ENCODE data around the gene VSTM2B. TPM values are rescaled to one million over a fixed set of nuclear protein-coding genes. Genes with fewer than 3 reads are reported as not detected.

VSTM2B gene
- total and polyA plus RNA-seq, 2 experiments from 2014 or later: 0.47 to 1.1 TPM

DNA sequence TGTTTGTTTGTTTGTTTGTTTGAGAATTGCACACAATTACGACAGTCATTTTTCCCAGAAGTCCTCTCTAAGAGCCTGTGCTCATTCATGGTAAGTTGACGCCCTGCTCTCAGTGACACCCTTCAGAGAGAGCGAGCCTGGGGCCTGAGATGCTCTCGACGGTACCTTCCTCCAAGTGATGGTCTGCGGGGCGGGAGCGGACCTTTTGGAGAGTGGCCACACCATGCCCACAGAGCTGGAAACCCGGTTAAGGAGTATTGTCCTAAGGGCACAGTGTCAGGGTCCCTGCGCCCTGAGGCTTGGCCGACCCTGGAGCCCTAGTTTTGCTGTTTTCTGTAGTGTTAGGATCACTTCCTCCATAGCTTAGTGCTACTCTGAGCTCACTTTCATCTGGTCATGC, 83.8 kb downstream of the VSTM2B start:
- H3K9me3 ChIP-seq (ENCODE audit: low read depth): no peaks in the 10 kb centered on the region
- no peaks in the 10 kb centered on the region for H3K36me3 ChIP-seq (replicated peaks; ENCODE audit: insufficient read depth, low read depth)
- TF ChIP-seq EZH2phosphoT487 (IDR thresholded peaks at IDR 0.05; ENCODE audit: low read depth, severe bottlenecking, unreplicated experiment) (no peak), EZH2 (IDR thresholded peaks at IDR 0.05; ENCODE audit: borderline replicate concordance) (no peak), CTCF (IDR thresholded peaks at IDR 0.05; ENCODE audit: poor library complexity) (no peak)
- no peak for DNase-seq (ENCODE audit: low spot score)
- no peak overlapping the region for H3K4me3 ChIP-seq
- no peaks in the 10 kb centered on the region for H3K9me2 ChIP-seq (replicated peaks; ENCODE audit: insufficient read depth)
- H2AFZ ChIP-seq: no peak overlapping the region
- no peaks in the 10 kb centered on the region for H4K20me1 ChIP-seq (ENCODE audit: insufficient read depth, poor library complexity, severe bottlenecking)
- peaks cover 16% of the 10 kb centered on the region for H3K79me2 ChIP-seq
- H3K4me2 ChIP-seq: no peak overlapping the region
- peaks cover 10% of the 10 kb centered on the region for H3K4me1 ChIP-seq (ENCODE audit: insufficient read depth)
- no peaks in the 10 kb centered on the region for H3K27me3 ChIP-seq
- 97% methylated on average over 11 of the region's 11 CpGs for WGBS (ENCODE audit: low lambda C conversion rate, missing lambda C conversion rate)
- H3K27ac ChIP-seq: no peak overlapping the region

DNA sequence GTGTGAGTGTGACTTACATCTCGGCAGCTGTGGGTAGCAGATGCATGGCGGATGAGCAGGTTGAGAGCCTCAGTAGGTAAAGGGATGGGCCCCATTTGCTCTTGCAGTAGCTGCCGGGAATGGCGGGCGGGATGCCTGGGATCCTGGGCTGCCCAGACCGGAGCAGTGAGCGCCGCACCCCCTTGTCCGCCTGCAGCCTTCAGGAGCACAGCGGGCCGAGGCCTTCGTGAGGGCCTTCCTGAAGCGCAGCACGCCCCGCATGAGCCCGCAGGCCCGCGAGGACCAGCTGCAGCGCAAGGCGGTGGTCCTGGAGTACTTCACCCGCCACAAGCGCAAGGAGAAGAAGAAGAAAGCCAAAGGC, 84.4 kb downstream of the VSTM2B start:
- no peak for DNase-seq (ENCODE audit: low spot score)
- no peaks in the 10 kb centered on the region for H3K9me3 ChIP-seq (ENCODE audit: low read depth)
- no peak for TF ChIP-seq EZH2 (IDR thresholded peaks at IDR 0.05; ENCODE audit: borderline replicate concordance)
- no peak for TF ChIP-seq EZH2phosphoT487 (IDR thresholded peaks at IDR 0.05; ENCODE audit: low read depth, severe bottlenecking, unreplicated experiment)
- no peak for TF ChIP-seq CTCF (IDR thresholded peaks at IDR 0.05; ENCODE audit: poor library complexity)
- H3K27ac ChIP-seq: no peak overlapping the region
- no peaks in the 10 kb centered on the region for H3K9me2 ChIP-seq (replicated peaks; ENCODE audit: insufficient read depth)
- no peak overlapping the region for H3K4me3 ChIP-seq
- H3K79me2 ChIP-seq: peaks cover 13% of the 10 kb centered on the region
- H3K4me1 ChIP-seq (ENCODE audit: insufficient read depth): peaks cover 6% of the 10 kb centered on the region
- H3K27me3 ChIP-seq: no peaks in the 10 kb centered on the region
- H3K4me2 ChIP-seq: no peak overlapping the region
- 95% methylated on average over 14 of the region's 22 CpGs for WGBS (ENCODE audit: low lambda C conversion rate, missing lambda C conversion rate)
- H4K20me1 ChIP-seq (ENCODE audit: insufficient read depth, poor library complexity, severe bottlenecking): no peaks in the 10 kb centered on the region
- no peaks in the 10 kb centered on the region for H3K36me3 ChIP-seq (replicated peaks; ENCODE audit: insufficient read depth, low read depth)
- no peak overlapping the region for H2AFZ ChIP-seq

- Histone ChIP-seq H3K9me3 (ENCODE audit: low read depth) (no peaks in the 10 kb centered on the region), H3K36me3 (replicated peaks; ENCODE audit: insufficient read depth, low read depth) (no peaks in the 10 kb centered on the region), H3K27ac (no peak overlapping the region), H3K79me2 (peaks cover 10% of the 10 kb centered on the region), H3K4me1 (ENCODE audit: insufficient read depth) (peaks cover 4% of the 10 kb centered on the region), H3K4me2 (no peak overlapping the region), H3K27me3 (no peaks in the 10 kb centered on the region), H2AFZ (no peak overlapping the region), H4K20me1 (ENCODE audit: insufficient read depth, poor library complexity, severe bottlenecking) (no peaks in the 10 kb centered on the region), H3K4me3 (no peak overlapping the region), H3K9me2 (replicated peaks; ENCODE audit: insufficient read depth) (no peaks in the 10 kb centered on the region)
- peak; percentile 89 for DNase-seq (ENCODE audit: low spot score)
- WGBS (ENCODE audit: low lambda C conversion rate, missing lambda C conversion rate): 47% methylated on average over 19 of the region's 19 CpGs
- TF ChIP-seq EZH2phosphoT487 (IDR thresholded peaks at IDR 0.05; ENCODE audit: low read depth, severe bottlenecking, unreplicated experiment) (no peak), CTCF (IDR thresholded peaks at IDR 0.05; ENCODE audit: poor library complexity) (peak; percentile 85)
Observed at GRCh38 chr19:29610574-29611271, 84.9 kb downstream of the VSTM2B start.
